C4-2B (cell line): ENCODE data around the gene GSK3B.

ENCODE experiments used
- H3K27ac ChIP-seq: fragments of 450-650 bp; 2 replicates; pipeline ENCODE4 v1.5.1; 2017
- ZFX ChIP-seq: fragments of 450-650 bp; IDR thresholded peaks from 2 replicates; pipeline ENCODE4 v1.6.1; 2017
- TF ChIP-seq, protein P1 (sequence below): fragments of 450-650 bp; conservative IDR thresholded peaks from 2 replicates; pipeline ENCODE4 v1.5.1; 2017; ENCODE audit warnings: mild to moderate bottlenecking

The GSK3B gene

DNA sequence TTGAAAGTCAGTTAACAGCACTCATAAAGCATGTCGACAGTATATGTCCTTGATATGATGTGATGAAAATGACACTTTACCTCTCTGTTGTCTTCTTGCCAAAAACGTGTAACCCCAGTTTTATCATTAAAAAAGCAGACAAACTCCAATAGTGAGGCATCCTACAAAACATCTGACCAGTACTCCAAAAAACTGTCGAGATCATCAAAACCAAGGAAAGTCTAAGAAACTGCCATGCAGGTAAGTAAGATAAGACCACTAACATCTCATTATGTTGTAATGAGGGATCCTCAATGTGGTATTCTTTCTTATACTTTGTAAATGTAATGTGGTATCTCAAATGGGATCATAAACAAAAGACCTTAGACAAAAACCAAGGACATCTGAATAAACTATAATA is 160.0 kb downstream of the GSK3B start:
- no peak overlapping the region for H3K27ac ChIP-seq
- TF ChIP-seq, protein P1, sequence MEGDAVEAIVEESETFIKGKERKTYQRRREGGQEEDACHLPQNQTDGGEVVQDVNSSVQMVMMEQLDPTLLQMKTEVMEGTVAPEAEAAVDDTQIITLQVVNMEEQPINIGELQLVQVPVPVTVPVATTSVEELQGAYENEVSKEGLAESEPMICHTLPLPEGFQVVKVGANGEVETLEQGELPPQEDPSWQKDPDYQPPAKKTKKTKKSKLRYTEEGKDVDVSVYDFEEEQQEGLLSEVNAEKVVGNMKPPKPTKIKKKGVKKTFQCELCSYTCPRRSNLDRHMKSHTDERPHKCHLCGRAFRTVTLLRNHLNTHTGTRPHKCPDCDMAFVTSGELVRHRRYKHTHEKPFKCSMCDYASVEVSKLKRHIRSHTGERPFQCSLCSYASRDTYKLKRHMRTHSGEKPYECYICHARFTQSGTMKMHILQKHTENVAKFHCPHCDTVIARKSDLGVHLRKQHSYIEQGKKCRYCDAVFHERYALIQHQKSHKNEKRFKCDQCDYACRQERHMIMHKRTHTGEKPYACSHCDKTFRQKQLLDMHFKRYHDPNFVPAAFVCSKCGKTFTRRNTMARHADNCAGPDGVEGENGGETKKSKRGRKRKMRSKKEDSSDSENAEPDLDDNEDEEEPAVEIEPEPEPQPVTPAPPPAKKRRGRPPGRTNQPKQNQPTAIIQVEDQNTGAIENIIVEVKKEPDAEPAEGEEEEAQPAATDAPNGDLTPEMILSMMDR, result no peak
- no peak for TF ChIP-seq ZFX

DNA sequence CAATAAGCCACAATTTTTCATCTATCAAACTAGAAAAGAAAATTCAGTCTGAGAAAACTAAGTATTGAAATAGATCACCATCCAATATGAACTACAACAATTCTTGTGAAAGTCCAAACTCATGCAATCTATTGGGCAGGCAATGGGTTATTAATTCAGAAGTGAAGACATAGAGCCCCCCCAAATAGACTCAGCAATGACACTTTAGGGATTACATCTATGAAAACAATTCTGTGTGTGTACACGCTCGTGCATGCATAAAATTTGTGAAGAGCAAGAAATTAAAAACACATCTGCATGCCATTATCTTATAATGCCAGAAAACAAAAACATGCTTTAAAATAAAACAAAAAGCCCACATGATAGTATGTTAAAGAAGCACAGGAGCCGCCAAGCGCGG is 161.0 kb downstream of the GSK3B start:
- TF ChIP-seq, protein P1, result no peak
- no peak for TF ChIP-seq ZFX
- no peak overlapping the region for H3K27ac ChIP-seq

DNA sequence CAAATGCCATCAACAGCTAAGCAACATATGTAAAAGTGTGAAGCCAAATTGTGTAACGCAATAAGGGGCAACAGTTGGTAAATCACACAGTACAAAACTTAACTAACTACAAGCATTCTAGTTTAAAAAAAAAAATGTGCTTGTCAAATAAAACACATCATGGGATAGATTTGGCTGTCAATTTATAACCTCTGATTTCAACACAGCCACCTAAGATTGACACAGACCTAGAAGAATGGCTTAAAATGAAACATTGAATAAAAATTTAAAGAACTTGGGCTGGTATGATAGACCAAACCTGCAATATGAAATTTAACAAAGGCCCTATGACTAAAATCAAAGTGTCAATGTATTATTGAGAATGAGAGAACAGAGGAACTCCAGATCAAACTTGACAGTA is 164.0 kb downstream of the GSK3B start:
- no peak for TF ChIP-seq ZFX
- TF ChIP-seq, protein P1, result no peak
- no peak overlapping the region for H3K27ac ChIP-seq

DNA sequence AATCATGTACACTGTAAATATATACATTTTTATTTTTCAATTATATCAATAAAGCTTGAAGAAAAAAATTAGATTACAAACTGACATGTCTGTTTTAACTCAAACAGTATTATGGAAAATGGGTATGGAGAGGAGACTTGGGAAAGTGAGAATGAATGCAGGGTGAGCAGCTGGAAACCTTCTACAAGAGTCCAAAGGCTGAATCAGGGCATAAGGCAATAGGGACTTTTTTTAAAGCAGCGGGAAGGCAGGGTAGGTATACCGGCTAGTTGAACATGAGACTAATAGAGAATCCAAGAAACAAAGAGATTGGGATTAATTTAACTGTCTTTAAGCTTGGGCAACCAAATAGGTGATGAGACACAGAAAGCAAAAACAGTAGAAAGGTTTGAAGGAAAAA is 167.1 kb downstream of the GSK3B start:
- H3K27ac ChIP-seq, result no peak overlapping the region
- TF ChIP-seq, protein P1, result no peak
- TF ChIP-seq ZFX, result no peak

DNA sequence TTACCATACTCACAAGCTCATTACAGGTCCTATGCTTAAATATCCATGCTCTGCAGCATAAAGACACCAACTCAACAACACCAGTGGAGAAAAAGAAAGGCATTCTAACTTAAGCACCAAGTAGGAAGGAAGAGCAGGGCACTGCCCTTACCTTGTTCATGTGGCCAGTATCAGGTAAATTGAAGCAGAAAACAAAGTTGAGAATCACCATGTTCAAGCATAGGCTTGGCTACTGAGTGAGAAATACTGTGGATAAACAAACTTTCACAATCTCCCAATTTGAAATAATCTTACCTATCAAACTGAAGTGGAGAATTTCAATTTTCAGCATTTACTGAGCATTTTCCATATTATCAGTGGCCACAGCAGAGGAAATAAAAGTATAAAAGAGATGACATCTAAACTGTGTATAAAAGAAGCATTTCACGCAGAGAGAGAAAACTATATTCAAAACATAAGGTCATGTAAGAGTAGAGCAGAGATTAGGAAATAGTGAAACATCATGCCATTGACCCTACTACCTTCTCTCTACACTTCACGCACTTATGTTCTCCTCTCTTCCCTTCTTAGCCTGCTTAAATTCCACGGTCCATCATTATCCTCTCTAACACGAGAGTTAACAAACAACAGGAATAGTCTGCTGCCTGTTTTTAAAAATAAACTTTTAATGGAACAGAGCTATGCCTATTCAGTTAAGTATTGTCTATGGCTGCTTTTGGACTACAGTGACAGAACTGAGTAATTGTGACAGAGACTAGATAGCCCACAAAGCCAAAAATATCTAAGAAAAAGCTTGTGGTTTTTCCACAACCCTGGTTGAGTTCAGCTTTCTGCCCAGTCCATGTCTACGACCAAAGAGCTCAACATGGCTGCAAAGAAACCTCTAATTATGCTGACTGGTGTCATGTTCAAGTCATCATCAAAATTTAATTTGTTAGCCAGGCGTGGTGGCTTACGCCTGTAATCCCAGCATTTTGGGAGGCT is 169.8 kb downstream of the GSK3B start:
- no peak overlapping the region for H3K27ac ChIP-seq
- TF ChIP-seq, protein P1, result no peak
- TF ChIP-seq ZFX, result no peak

DNA sequence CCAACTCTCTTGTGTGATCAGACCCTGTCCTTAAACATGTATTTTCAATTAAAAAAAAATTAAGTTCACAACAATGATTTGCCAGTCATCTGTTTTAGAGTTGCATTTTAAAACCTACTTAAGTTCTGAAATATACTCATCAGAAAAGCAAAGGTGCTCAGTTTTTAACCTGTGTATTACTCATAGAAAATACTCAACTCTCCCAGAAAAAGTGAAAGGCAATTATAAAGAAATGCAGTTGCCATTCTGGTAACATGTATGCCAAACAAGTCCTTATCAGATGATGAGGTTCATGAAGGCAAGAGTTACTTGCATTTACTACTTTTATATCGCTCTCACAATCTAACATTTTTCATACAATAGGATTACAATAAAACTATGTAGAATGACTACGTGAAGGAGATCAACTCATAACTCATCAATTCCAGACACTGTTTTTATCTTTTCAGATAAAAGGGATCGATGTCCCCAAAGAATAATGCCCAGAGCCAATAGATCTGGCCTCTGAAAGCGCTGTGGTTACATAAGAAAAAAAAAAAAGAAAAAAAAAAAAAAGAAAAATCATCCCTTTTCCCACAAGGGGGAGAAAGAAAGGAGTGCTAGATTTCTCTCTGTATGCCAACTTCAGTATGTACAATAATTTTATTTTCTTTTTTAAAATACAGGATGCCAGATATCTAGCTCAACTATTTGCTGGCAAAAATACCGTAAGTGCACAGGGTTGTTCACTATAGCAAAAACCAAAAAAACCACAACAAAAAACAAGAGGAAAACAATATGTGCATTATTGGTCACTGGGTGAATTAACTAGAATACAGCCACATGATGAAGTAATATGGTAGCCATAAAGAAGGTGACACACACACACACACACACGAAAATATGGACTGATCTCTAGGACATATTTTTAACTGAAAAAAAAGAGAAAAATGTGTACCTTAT is 175.0 kb downstream of the GSK3B start:
- no peak overlapping the region for H3K27ac ChIP-seq
- TF ChIP-seq, protein P1, result peak; percentile 25
- no peak for TF ChIP-seq ZFX

DNA sequence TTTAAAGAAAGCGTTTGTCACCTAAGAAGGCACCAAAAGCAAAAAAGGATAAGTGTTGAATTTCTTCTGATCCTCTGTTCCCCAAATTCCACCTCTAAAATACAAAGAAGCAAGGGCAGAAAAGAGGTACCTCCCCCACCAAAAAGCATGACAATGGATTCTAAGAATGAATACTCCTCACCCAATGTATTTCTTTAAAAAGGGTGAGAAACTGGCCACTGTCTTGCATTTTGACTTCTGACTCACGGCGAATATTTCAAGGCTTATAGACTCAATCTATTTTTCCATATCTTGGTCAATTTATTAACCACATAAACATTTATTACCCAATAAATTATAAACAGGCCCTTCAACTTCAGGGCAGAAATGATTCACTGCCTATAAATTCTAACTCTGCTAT is 181.2 kb downstream of the GSK3B start:
- no peak for TF ChIP-seq ZFX
- TF ChIP-seq, protein P1, result no peak
- H3K27ac ChIP-seq, result no peak overlapping the region
